AG09319 (cell line): Measurements from ENCODE around the gene PROK1.

Experiments
- DNase-seq: peaks from one replicate; pipeline ENCODE4 v3.0.0-alpha.2; 2010; ENCODE audit warnings: low read depth; ENCODE audit errors: extremely low read depth
- CTCF ChIP-seq: IDR thresholded peaks from 2 replicates; pipeline ENCODE4 v1.5.1; 2011; ENCODE audit warnings: low read depth, mild to moderate bottlenecking, inconsistent platforms, low read length, moderate library complexity

PROK1 gene

GRCh38 chr1:110449661-110450651, 993 bp upstream of the PROK1 start:
- TF ChIP-seq CTCF, result no peak
- no peak for DNase-seq

- DNase-seq, result no peak
- no peak for TF ChIP-seq CTCF
Measured at GRCh38 chr1:110452330-110452729, 1.4 kb downstream of the PROK1 start.

- DNase-seq, result no peak
Measured at GRCh38 chr1:110453829-110454228, 2.9 kb downstream of the PROK1 start.

GRCh38 chr1:110454328-110454727, 3.4 kb downstream of the PROK1 start:
- no peak for DNase-seq
- TF ChIP-seq CTCF, result no peak

More at GRCh38 chr1:110453829-110454228, 2.9 kb downstream of the PROK1 start:
- TF ChIP-seq CTCF, result no peak

- no peak for DNase-seq
- no peak; the same call in 1 of the 2 replicates for TF ChIP-seq CTCF
Measured at GRCh38 chr1:110455151-110455550, 4.2 kb downstream of the PROK1 start.

GRCh38 chr1:110457206-110457605, 6.3 kb downstream of the PROK1 start:
- no peak for TF ChIP-seq CTCF
- DNase-seq, result no peak
